OCI-LY1 (cell line): ENCODE measurements around the gene LCMT1.
"Not testable (repeated sequence)": the region's sequence is repeated elsewhere in the genome, so short reads cannot be mapped to it uniquely, and the experiment has no call there.

Source experiments
- H2AFZ ChIP-seq: fragments of 200-600 bp; sonication (generic), shearing (Covaris generic); 2 replicates; pipeline ENCODE4 v1.6.0; 2014; ENCODE audit warnings: antibody characterized with exemption, mild to moderate bottlenecking, low read length
- H3F3A ChIP-seq: fragments of 200-600 bp; sonication (generic), shearing (Covaris generic); 2 replicates; pipeline ENCODE4 v1.6.0; 2014; ENCODE audit warnings: mild to moderate bottlenecking, antibody characterized with exemption, low read length, moderate library complexity; ENCODE audit not compliant: insufficient read depth
- H3K27ac ChIP-seq: fragments of 200-600 bp; sonication (generic); 2 replicates; pipeline ENCODE4 v1.5.1; 2014; ENCODE audit warnings: low read length, mixed run types, mild to moderate bottlenecking, low read depth; ENCODE audit not compliant: poor library complexity, severe bottlenecking
- H3K27me3 ChIP-seq: fragments of 200-600 bp; sonication (generic); 2 replicates; pipeline ENCODE4 v1.6.0; 2014; ENCODE audit warnings: antibody characterized with exemption, mild to moderate bottlenecking, low read length, moderate library complexity; ENCODE audit not compliant: insufficient read depth
- H3K36me3 ChIP-seq: fragments of 200-600 bp; sonication (generic); 2 replicates; pipeline ENCODE4 v1.6.1; 2014; ENCODE audit warnings: mild to moderate bottlenecking, antibody characterized with exemption, low read length, moderate library complexity, mixed read lengths; ENCODE audit not compliant: insufficient read depth
- H3K4me1 ChIP-seq: fragments of 200-600 bp; sonication (generic); 2 replicates; pipeline ENCODE4 v1.5.1; 2014; ENCODE audit warnings: mild to moderate bottlenecking, low read length, moderate library complexity; ENCODE audit not compliant: insufficient read depth, severe bottlenecking
- H3K4me2 ChIP-seq: fragments of 200-600 bp; sonication (generic), shearing (Covaris generic); 2 replicates; pipeline ENCODE4 v1.6.1; 2014; ENCODE audit warnings: low read length
- H3K4me3 ChIP-seq: fragments of 200-600 bp; sonication (generic); 2 replicates; pipeline ENCODE4 v1.5.1; 2014; ENCODE audit warnings: low read length, low read depth, mild to moderate bottlenecking, mixed read lengths; ENCODE audit not compliant: poor library complexity, severe bottlenecking
- H3K79me2 ChIP-seq: fragments of 200-600 bp; shearing (Covaris generic); 2 replicates; pipeline ENCODE4 v1.6.1; 2016; ENCODE audit warnings: mixed run types, low read length, mixed read lengths; ENCODE audit not compliant: insufficient read depth
- H3K9ac ChIP-seq: fragments of 200-600 bp; sonication (generic), shearing (Covaris generic); 2 replicates; pipeline ENCODE4 v1.6.1; 2014; ENCODE audit warnings: mild to moderate bottlenecking, low read length, mixed read lengths
- H3K9me2 ChIP-seq: fragments of 200-600 bp; sonication (generic), shearing (Covaris generic); 2 replicates; pipeline ENCODE4 v1.6.1; 2014; ENCODE audit warnings: low read depth, mild to moderate bottlenecking, low read length, mixed read lengths
- H3K9me3 ChIP-seq: fragments of 200-600 bp; shearing (Covaris generic); 2 replicates; pipeline ENCODE4 v1.6.1; 2014; ENCODE audit warnings: low read length, mixed read lengths
- H4K20me1 ChIP-seq: fragments of 200-600 bp; sonication (generic), shearing (Covaris generic); 2 replicates; pipeline ENCODE4 v1.6.0; 2016; ENCODE audit warnings: mild to moderate bottlenecking, low read length; ENCODE audit not compliant: insufficient read depth
- CTCF ChIP-seq: fragments of 200-600 bp; sonication (generic), shearing (Covaris generic); IDR thresholded peaks from 2 replicates; pipeline ENCODE4 v1.5.1; 2017; ENCODE audit warnings: mild to moderate bottlenecking, antibody characterized with exemption, low read length, moderate library complexity, mixed read lengths
- EZH2 ChIP-seq: fragments of 200-600 bp; sonication (generic), shearing (Covaris generic); IDR thresholded peaks from 2 replicates; pipeline ENCODE4 v1.8.0; 2017; ENCODE audit warnings: borderline replicate concordance, mixed run types, mild to moderate bottlenecking, antibody characterized with exemption, low read length, moderate library complexity, mixed read lengths

LCMT1 gene

DNA sequence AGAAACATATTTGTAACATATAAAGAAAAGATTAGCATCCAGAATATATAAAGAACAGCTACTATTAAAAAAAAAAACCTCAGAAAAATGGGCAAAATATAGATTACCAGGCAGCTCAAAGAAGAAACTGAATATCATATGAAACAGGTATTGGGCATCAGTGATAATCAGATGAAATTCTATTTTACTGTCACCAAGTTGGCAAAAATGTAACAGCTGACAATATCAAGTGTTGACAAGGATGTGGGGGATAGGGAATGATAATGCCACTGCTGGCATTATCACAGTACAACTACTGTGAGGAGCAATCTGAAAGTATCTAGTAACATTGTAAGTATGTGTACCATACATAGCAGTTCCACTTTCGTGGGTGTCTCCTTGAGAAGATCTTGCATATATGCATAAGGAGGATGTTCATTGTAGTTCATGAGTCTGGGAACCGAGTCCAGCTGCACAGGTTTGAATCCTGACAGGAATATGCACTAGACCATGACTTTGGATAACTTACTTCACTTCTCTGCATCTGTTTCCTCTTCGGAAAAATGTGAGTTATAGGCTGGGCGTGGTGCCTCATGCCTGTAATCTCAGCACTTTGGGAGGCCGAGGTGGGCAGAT is 50.3 kb downstream of the LCMT1 start:
- no peak overlapping the region for H3K4me2 ChIP-seq
- no peak overlapping the region for H3K4me3 ChIP-seq
- H3K27ac ChIP-seq: no peak overlapping the region
- no peaks in the 10 kb centered on the region for H3F3A ChIP-seq
- no peaks in the 10 kb centered on the region for H3K79me2 ChIP-seq
- H3K4me1 ChIP-seq: no peaks in the 10 kb centered on the region
- TF ChIP-seq EZH2: no peak
- TF ChIP-seq CTCF: no peak
- H3K36me3 ChIP-seq: peaks cover 52% of the 10 kb centered on the region
- H3K9ac ChIP-seq: no peak overlapping the region
- H2AFZ ChIP-seq: no peak overlapping the region
- H3K27me3 ChIP-seq: no peaks in the 10 kb centered on the region
- no peaks in the 10 kb centered on the region for H3K9me3 ChIP-seq
- H3K9me2 ChIP-seq: no peaks in the 10 kb centered on the region
- no peaks in the 10 kb centered on the region for H4K20me1 ChIP-seq

- no peaks in the 10 kb centered on the region for H3K27me3 ChIP-seq
- no peaks in the 10 kb centered on the region for H4K20me1 ChIP-seq
- H2AFZ ChIP-seq: no peak overlapping the region
- H3K36me3 ChIP-seq: peaks cover 51% of the 10 kb centered on the region
- H3K9me2 ChIP-seq: no peaks in the 10 kb centered on the region
- no peak overlapping the region for H3K4me2 ChIP-seq
- no peak overlapping the region for H3K27ac ChIP-seq
- H3F3A ChIP-seq: no peaks in the 10 kb centered on the region
- TF ChIP-seq CTCF (no peak), EZH2 (no peak)
- no peaks in the 10 kb centered on the region for H3K4me1 ChIP-seq
- H3K4me3 ChIP-seq: no peak overlapping the region
- H3K9ac ChIP-seq: no peak overlapping the region
- H3K9me3 ChIP-seq: no peaks in the 10 kb centered on the region
- no peaks in the 10 kb centered on the region for H3K79me2 ChIP-seq
These were observed 52.1 kb downstream of the LCMT1 start for GRCh38 chr16:25163683-25164082.

DNA sequence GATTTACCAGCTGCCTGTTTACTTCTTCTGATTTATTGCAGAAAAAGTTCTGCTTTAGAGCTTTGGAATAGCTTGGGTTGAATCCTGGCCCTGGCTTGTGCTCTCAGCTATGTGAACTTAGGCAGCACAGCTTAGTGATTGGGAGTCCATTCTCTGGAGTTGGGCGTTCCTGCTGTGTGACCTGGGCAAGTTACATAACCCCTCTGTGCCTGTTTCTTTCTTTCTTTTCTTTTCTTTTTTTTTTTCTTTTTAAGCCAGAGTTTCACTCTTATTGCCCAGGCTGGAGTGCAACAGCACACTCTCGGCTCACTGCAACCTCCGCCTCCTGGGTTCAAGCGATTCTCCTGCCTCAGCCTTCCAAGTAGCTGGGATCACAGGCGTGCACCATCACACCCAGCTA is 53.7 kb downstream of the LCMT1 start:
- Histone ChIP-seq H3K4me1 (no peaks in the 10 kb centered on the region), H3K9ac (no peak overlapping the region), H4K20me1 (no peaks in the 10 kb centered on the region), H3K9me2 (no peaks in the 10 kb centered on the region), H3K79me2 (no peaks in the 10 kb centered on the region), H3K4me2 (no peak overlapping the region), H3F3A (no peaks in the 10 kb centered on the region), H3K4me3 (no peak overlapping the region), H3K27me3 (no peaks in the 10 kb centered on the region), H2AFZ (no peak overlapping the region), H3K27ac (no peak overlapping the region), H3K9me3 (no peaks in the 10 kb centered on the region), H3K36me3 (peaks cover 63% of the 10 kb centered on the region)
- TF ChIP-seq CTCF (no peak), EZH2 (no peak)

DNA sequence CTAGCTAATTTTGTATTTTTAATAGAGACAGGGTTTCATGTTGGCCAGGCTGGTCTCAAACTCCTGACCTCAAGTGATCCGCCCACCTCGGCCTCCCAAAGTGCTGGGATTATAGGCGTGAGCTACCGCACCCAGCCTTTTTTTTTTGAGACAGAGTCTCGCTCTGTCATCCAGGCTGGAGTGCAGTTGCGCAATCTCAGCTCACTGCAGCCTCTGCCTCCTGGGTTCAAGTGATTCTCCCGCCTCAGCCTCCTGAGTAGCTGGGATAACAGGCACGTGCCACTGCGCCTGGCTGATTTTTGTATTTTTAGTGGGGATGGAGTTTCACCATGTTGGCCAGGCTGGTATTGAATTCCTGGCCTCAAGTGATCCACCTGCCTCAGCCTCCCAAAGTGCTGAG is 56.4 kb downstream of the LCMT1 start:
- H3K9me2 ChIP-seq, H3F3A ChIP-seq, H3K27me3 ChIP-seq, H3K9me3 ChIP-seq, H3K4me2 ChIP-seq, H3K4me3 ChIP-seq, H4K20me1 ChIP-seq, H3K79me2 ChIP-seq, H3K4me1 ChIP-seq, H3K27ac ChIP-seq, H2AFZ ChIP-seq, H3K9ac ChIP-seq: not testable (repeated sequence)
- H3K36me3 ChIP-seq: peaks cover 61% of the 10 kb centered on the region
